Fibroblast of skin of right biceps (primary cell): ENCODE data around the gene SIGLECL1.
A peak's percentile ranks its signal among the peaks of the same experiment; 100 is the strongest.

ENCODE experiments used
- DNase-seq: peaks from one replicate; pipeline ENCODE4 v3.0.0-alpha.2; 2013

The SIGLECL1 gene

GRCh38 chr19:51297406-51297805, 46.5 kb downstream of the SIGLECL1 start:
- DNase-seq, result no peak

GRCh38 chr19:51301266-51301665, 50.4 kb downstream of the SIGLECL1 start:
- DNase-seq, result no peak

DNA sequence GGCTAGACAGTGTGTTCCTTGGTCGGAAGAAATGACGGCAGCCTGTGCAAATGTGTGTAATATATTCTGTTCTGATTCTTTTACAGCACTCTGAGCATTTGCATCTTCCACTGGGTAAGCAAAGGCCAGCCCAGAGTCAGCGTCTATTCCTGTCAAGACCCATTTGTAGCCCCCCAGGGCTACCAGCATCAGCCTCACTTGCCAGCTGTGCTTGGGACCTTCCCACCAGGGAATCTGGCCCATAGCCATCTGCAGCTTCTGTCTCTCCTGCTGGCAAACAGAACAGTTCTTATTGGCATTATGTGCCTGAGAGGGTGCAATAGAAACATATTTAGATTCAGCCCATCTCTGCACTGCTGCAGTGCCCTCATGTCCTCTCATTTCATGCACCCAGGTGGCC, 54.6 kb downstream of the SIGLECL1 start:
- no peak for DNase-seq

- peak; percentile 8 for DNase-seq
These were observed 60.7 kb downstream of the SIGLECL1 start, which contains the start of gene IGLON5 for GRCh38 chr19:51311351-51312257. Gene IGLON5, plus strand, starts transcription at chr19:51311644. Its CDS starts 204 bp downstream, at chr19:51311848.

- DNase-seq, result no peak
These were observed 65.8 kb downstream of the SIGLECL1 start for GRCh38 chr19:51316688-51317087.

DNA sequence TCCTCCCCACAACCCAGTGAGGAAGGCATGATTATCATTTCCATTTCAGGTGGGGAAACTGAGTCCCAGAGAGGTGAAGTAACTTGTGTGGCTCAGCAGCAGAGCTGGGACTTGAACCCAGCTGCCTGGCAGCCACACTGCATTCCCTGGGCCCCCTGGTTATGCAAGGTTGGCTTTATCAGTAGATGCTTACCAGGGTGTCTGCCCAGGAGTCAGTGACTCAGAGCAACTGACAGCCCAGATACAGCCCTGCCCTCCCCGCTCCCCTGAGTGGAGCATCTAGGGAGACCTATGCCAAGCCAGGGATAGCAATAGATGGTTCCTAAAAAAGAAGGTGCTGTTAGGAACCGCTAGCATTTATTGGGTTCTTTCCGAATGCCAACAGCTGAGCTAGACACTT, 66.5 kb downstream of the SIGLECL1 start:
- no peak for DNase-seq

- no peak for DNase-seq
These were observed 67.1 kb downstream of the SIGLECL1 start for GRCh38 chr19:51317968-51318367.
